ENCODE measurements around the gene FMNL2.

The FMNL2 gene

GRCh38 chr2:152563764-152564163 is 228.8 kb downstream of the FMNL2 start:
- DNase-seq (ENCODE audit: low read depth, low spot score): no peak
- H3K4me3 ChIP-seq (ENCODE audit: low read depth, low read length): no peak overlapping the region
- TF ChIP-seq CTCF (IDR thresholded peaks at IDR 0.05; ENCODE audit: low read depth, low read length): no peak
- in situ Hi-C loops (cut with HindIII; ENCODE audit: low sequenced_read_pairs): no loop called here

- H3K4me3 ChIP-seq (ENCODE audit: low read depth, low read length): no peak overlapping the region
- no peak for DNase-seq (ENCODE audit: low read depth, low spot score)
- TF ChIP-seq CTCF (IDR thresholded peaks at IDR 0.05; ENCODE audit: low read depth, low read length): no peak
- in situ Hi-C loops (cut with HindIII; ENCODE audit: low sequenced_read_pairs): no loop called here
Measured at GRCh38 chr2:152564754-152565551, 230.0 kb downstream of the FMNL2 start.

- TF ChIP-seq CTCF (IDR thresholded peaks at IDR 0.05; ENCODE audit: low read depth, low read length): no peak
- no peak for DNase-seq (ENCODE audit: low read depth, low spot score)
- H3K4me3 ChIP-seq (ENCODE audit: low read depth, low read length): no peak overlapping the region
- in situ Hi-C loops (cut with HindIII; ENCODE audit: low sequenced_read_pairs): no loop called here
Measured at GRCh38 chr2:152565884-152566727, 231.1 kb downstream of the FMNL2 start.

GRCh38 chr2:152566728-152567069 is 231.7 kb downstream of the FMNL2 start:
- DNase-seq (ENCODE audit: low read depth, low spot score): peak; percentile 76
- in situ Hi-C loops (cut with HindIII; ENCODE audit: low sequenced_read_pairs): no loop called here
- no peak for TF ChIP-seq CTCF (IDR thresholded peaks at IDR 0.05; ENCODE audit: low read depth, low read length)
- no peak overlapping the region for H3K4me3 ChIP-seq (ENCODE audit: low read depth, low read length)

- no peak overlapping the region for H3K4me3 ChIP-seq (ENCODE audit: low read depth, low read length)
- DNase-seq (ENCODE audit: low read depth, low spot score): no peak
- TF ChIP-seq CTCF (IDR thresholded peaks at IDR 0.05; ENCODE audit: low read depth, low read length): no peak
- in situ Hi-C loops (cut with HindIII; ENCODE audit: low sequenced_read_pairs): no loop called here
Measured at GRCh38 chr2:152568531-152568930, 233.6 kb downstream of the FMNL2 start.

- no peak for DNase-seq (ENCODE audit: low read depth, low spot score)
- in situ Hi-C loops (cut with HindIII; ENCODE audit: low sequenced_read_pairs): no loop called here
- no peak overlapping the region for H3K4me3 ChIP-seq (ENCODE audit: low read depth, low read length)
- no peak for TF ChIP-seq CTCF (IDR thresholded peaks at IDR 0.05; ENCODE audit: low read depth, low read length)
Measured at GRCh38 chr2:152569186-152569585, 234.2 kb downstream of the FMNL2 start.

All from astrocyte of the spinal cord (primary cell).